ENCODE data around the gene B4GALT6. TPM values are rescaled to one million over a fixed set of nuclear protein-coding genes. Genes with fewer than 3 reads are reported as not detected.
"Not testable (repeated sequence)": the region's sequence is repeated elsewhere in the genome, so short reads cannot be mapped to it uniquely, and the experiment has no call there.

B4GALT6 gene
- total RNA-seq: 10 to 100 TPM in 2 of 9 donors, 1 to 10 TPM in 7; 3.3 to 11.9 (median 7.0) TPM
- 1 to 10 TPM; 1.3 to 1.7 TPM for polyA plus RNA-seq
- long read RNA-seq, donor 1, partial matches to known transcripts: 0 of 2 reads
- long read RNA-seq, donor 1, other reads (novel, unspliced or antisense): 1 of 2 reads
- long read RNA-seq, donor 2, partial matches to known transcripts: 0 of 1 reads
- long read RNA-seq, donor 2, other reads (novel, unspliced or antisense): 0 of 1 reads
- long read RNA-seq, donor 3, partial matches to known transcripts: 1 of 3 reads
- long read RNA-seq, donor 3, other reads (novel, unspliced or antisense): 0 of 3 reads

GRCh38 chr18:31684279-31685096 is at the start of gene B4GALT6:
Gene B4GALT6 (minus strand): TSS chr18:31684581. CDS start chr18:31684426, 155 bp downstream.
- TF ChIP-seq POLR2A (IDR thresholded peaks at IDR 0.05): no peak
- no peak for TF ChIP-seq CTCF (IDR thresholded peaks at IDR 0.05)

DNA sequence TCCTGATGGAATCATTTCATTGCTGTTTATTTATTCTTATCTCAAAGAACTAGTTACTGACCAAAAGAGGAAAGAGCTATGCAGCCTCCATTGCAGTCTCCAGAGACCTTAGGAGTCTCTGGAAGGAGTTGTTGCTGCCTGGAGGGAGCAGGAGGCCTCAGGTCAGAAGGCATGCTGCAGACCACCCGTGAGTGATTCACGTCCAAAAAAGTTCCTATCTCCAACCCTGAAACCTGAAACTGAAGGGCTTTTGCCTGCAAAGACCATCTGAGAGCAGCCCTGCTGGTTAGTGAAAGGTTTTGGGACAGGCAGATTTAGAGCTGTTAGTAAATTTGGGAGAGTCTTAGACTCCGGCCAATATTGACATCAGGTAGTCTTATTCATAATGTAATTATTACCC is 47.2 kb upstream of the B4GALT6 start:
- Histone ChIP-seq H3K27me3 (peaks cover 0 to 6% (median 0%) of the 10 kb centered on the region in 9 donors), H3K27ac (no peak overlapping the region), H3K9me3 (no peaks in the 10 kb centered on the region), H3K4me1 (peaks cover 0 to 4% (median 0%) of the 10 kb centered on the region in 12 donors), H3K4me3 (no peak overlapping the region), H3K36me3 (no peaks in the 10 kb centered on the region)
- TF ChIP-seq POLR2A (IDR thresholded peaks at IDR 0.05) (no peak), CTCF (IDR thresholded peaks at IDR 0.05) (no peak)
- intact Hi-C loops (cut with DNase I): no loop called here
- 45 to 54% (median 52%) methylated on average over 3 of the region's 3 CpGs for WGBS, 4 donors
- ATAC-seq: no peak
- no peak for DNase-seq

More at GRCh38 chr18:31684279-31685096, at the start of gene B4GALT6:
- WGBS, 4 donors: 0 to 2% (median 1%) methylated on average over 67 to 86 of the region's 86 CpGs
- H3K27me3 ChIP-seq: no peaks in the 10 kb centered on the region
- peak within 1 kb of the TSS in 11 of 12 donors; percentile 34 to 84 (median 63) for H3K27ac ChIP-seq
- peak within 1 kb of the TSS; percentile 55 to 84 (median 64) for H3K4me3 ChIP-seq
- H3K4me1 ChIP-seq: peaks cover 0 to 16% (median 4%) of the 10 kb centered on the region in 12 donors
- DNase-seq (peak in 4 of 5 donors; percentile 11 to 63 (median 32)), ATAC-seq (peak in 3 of 4 donors; percentile 23 to 34 (median 32))
- H3K36me3 ChIP-seq: no peaks in the 10 kb centered on the region
- intact Hi-C loops (cut with DNase I): loop anchor here in 1 of 10 donors (5.0 kb wide), 1 partner anchor 38 kb away; no protein-coding TSS in a partner anchor
- no peaks in the 10 kb centered on the region for H3K9me3 ChIP-seq

- not testable (repeated sequence) for H3K27me3 ChIP-seq, DNase-seq, H3K9me3 ChIP-seq, ATAC-seq, H3K4me3 ChIP-seq, H3K36me3 ChIP-seq, H3K4me1 ChIP-seq, H3K27ac ChIP-seq
- intact Hi-C loops (cut with DNase I): loop anchor here in 2 of 10 donors (10.0 kb wide), 2 partner anchors 724 to 734 kb away; no protein-coding TSS in a partner anchor
- 84 to 90% (median 86%) methylated on average over 2 of the region's 2 CpGs for WGBS, 4 donors
Observed at GRCh38 chr18:31729196-31729595, 44.8 kb upstream of the B4GALT6 start.

DNA sequence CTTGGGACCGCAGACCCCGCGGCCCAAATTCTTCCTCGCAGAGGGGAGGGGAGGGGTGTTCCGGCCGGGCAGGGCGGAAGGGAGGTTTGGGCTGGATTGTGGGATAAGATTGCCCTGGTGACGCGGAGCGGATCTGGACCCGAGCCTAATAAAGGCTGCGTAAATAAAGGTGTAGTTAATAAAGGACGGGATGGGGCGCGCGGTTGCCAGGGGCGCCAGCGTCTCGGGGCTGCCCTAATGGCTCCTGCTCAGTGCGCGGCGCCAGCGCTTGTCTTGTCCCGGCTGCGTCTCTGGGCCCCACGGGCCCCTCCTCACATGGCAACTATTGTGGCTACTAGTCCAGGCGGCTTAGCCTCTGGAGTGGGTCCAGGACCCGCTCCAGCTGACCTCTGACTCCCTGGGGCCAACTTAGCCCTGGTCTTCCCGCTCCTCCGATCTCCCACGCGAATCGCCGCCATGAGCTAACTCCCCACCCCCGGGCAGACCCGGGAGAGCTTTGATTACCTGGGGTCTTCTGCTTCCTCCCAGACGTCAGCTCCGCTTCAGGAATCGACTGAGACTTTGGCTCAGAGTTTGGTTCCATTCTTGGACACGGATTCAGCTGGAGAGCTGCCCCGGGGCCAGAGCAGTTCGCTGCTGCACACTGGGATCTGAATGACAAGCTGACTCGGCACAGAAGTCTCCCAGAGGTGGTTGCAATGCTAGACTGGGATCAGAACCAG is 39.8 kb upstream of the B4GALT6 start:
- ATAC-seq (peak; percentile 53 to 83 (median 75)), DNase-seq (peak; percentile 24 to 68 (median 52))

More for the DNA sequence above, 39.8 kb upstream of the B4GALT6 start:
- H3K4me3 ChIP-seq: peak overlapping the region; percentile 52 to 78 (median 64)
- intact Hi-C loops (cut with DNase I): loop anchor here in 7 of 10 donors (2.0 to 10.0 kb wide), 6 partner anchors 42 to 729 kb away; partner anchors contain the start of gene B4GALT6 (in 1 of the 7)
- H3K9me3 ChIP-seq: peaks cover 0 to 6% (median 0%) of the 10 kb centered on the region in 12 donors
- H3K27me3 ChIP-seq: peaks cover 0 to 9% (median 0%) of the 10 kb centered on the region in 9 donors
- H3K4me1 ChIP-seq: peaks cover 0 to 21% (median 3%) of the 10 kb centered on the region in 12 donors
- TF ChIP-seq POLR2A (IDR thresholded peaks at IDR 0.05) (no peak), CTCF (IDR thresholded peaks at IDR 0.05) (no peak)
- H3K27ac ChIP-seq: peak overlapping the region in 11 of 12 donors; percentile 9 to 75 (median 59)
- H3K36me3 ChIP-seq: no peaks in the 10 kb centered on the region
- 8 to 23% (median 10%) methylated on average over 23 to 43 of the region's 43 CpGs for WGBS, 4 donors
